ENCODE measurements around the gene SOHLH1.

- TF ChIP-seq CTCF (IDR thresholded peaks at IDR 0.05) (no peak), NR2C2 (CRISPR knock-in tag; IDR thresholded peaks at IDR 0.05) (no peak), MAX (CRISPR knock-in tag; IDR thresholded peaks at IDR 0.05) (no peak), ZNF416 (CRISPR knock-in tag; IDR thresholded peaks at IDR 0.05) (no peak), CBFB (CRISPR knock-in tag; IDR thresholded peaks at IDR 0.05; ENCODE audit: low read depth) (no peak), FOXP1 (CRISPR knock-in tag; IDR thresholded peaks at IDR 0.05; ENCODE audit: borderline replicate concordance) (no peak)
- TF ChIP-seq, protein P1, sequence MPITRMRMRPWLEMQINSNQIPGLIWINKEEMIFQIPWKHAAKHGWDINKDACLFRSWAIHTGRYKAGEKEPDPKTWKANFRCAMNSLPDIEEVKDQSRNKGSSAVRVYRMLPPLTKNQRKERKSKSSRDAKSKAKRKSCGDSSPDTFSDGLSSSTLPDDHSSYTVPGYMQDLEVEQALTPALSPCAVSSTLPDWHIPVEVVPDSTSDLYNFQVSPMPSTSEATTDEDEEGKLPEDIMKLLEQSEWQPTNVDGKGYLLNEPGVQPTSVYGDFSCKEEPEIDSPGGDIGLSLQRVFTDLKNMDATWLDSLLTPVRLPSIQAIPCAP (CRISPR knock-in tag; IDR thresholded peaks at IDR 0.05), result no peak
Observed at GRCh38 chr9:135745686-135746324, 46.5 kb upstream of the SOHLH1 start.

Data from WTC11 (cell line).